Nephron (organoid): ENCODE measurements around the gene AKAP14.
A peak's percentile ranks its signal among the peaks of the same experiment; 100 is the strongest.
"Not testable (repeated sequence)": the region's sequence is repeated elsewhere in the genome, so short reads cannot be mapped to it uniquely, and the experiment has no call there.

Experiments
- H3K27ac Mint-ChIP-seq, 3 experiments: 2 replicates each; pipeline ENCODE4 v1.8.0; 2020; ENCODE audit warnings: mixed read lengths in 3 of 3, mild to moderate bottlenecking in 2 of 3, moderate library complexity in 1 of 3
- H3K27me3 Mint-ChIP-seq: 2 replicates; pipeline ENCODE4 v1.8.0; 2021; ENCODE audit warnings: low read depth, mild to moderate bottlenecking, moderate library complexity, mixed read lengths
- H3K36me3 Mint-ChIP-seq: 2 replicates; pipeline ENCODE4 v1.8.0; 2020; ENCODE audit warnings: low read depth, mixed read lengths
- H3K4me1 Mint-ChIP-seq: 2 replicates; pipeline ENCODE4 v1.8.0; 2020; ENCODE audit warnings: mixed read lengths
- H3K4me3 Mint-ChIP-seq, 3 experiments: 2 replicates each; pipeline ENCODE4 v1.8.0; 2020; ENCODE audit warnings: mild to moderate bottlenecking in 3 of 3, mixed read lengths in 3 of 3, moderate library complexity in 2 of 3
- H3K9me3 Mint-ChIP-seq: 2 replicates; pipeline ENCODE4 v1.8.0; 2020; ENCODE audit warnings: mixed read lengths
- TF ChIP-seq, protein P1 (sequence below), 3 experiments: fragments of 200-600 bp; sonication (generic); IDR thresholded peaks; one replicate each; pipeline ENCODE4 v1.5.0; 2021; ENCODE audit warnings: antibody characterized with exemption in 3 of 3; ENCODE audit not compliant: unreplicated experiment in 3 of 3

Gene AKAP14

DNA sequence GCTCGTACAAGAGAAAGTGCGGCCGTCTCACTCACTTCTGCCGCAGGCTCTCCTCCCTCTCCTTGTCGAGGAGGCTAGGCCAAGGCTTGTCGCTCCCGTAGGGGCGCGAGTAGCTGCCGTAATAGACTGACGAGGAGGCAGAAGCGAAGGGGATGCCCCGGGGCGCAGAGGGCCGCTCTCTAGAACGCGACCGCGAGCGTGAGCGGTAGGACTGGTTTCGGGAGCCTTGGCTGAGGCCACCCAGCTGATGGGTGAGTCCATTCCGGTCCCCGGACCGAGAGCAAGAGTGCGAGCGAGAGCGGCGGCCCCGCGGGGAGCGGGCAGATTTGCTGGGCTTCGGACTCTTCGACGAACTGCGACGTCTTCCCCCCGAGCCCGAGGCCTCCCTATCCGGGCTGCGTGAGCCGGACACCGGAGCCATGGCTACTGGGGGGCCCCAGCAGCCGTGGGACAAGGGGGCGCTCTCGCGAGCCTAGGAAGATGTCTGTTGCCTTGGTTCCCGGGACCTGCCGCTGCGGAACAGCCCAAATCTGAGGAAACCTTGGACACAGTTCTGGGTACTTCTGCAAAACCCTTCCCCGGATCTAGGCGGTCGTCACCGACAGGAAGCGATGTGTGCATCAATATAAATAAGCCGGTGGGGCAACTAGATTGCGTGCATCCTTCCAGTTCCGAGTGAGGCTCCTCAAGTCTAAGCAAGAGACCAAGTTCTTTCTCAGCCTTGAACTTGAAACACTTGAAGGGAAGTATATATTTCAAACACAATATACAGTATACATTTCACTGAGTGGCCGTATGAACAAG is 47.7 kb downstream of the AKAP14 start, which contains the start of gene NKAP:
TSS of gene NKAP (minus strand) at position 567 of the 804 bp plus-strand sequence. CDS start at position 421, 146 bp downstream.
- Mint-ChIP-seq H3K27me3 (no peaks in the 10 kb centered on the region), H3K9me3 (peaks cover 7% of the 10 kb centered on the region), H3K27ac (peak within 1 kb of the TSS; percentile 88 to 99 (median 97)), H3K4me1 (peaks cover 9% of the 10 kb centered on the region), H3K36me3 (peaks cover 8% of the 10 kb centered on the region), H3K4me3 (peak within 1 kb of the TSS; percentile 95 to 96 (median 95))
- TF ChIP-seq, protein P1, sequence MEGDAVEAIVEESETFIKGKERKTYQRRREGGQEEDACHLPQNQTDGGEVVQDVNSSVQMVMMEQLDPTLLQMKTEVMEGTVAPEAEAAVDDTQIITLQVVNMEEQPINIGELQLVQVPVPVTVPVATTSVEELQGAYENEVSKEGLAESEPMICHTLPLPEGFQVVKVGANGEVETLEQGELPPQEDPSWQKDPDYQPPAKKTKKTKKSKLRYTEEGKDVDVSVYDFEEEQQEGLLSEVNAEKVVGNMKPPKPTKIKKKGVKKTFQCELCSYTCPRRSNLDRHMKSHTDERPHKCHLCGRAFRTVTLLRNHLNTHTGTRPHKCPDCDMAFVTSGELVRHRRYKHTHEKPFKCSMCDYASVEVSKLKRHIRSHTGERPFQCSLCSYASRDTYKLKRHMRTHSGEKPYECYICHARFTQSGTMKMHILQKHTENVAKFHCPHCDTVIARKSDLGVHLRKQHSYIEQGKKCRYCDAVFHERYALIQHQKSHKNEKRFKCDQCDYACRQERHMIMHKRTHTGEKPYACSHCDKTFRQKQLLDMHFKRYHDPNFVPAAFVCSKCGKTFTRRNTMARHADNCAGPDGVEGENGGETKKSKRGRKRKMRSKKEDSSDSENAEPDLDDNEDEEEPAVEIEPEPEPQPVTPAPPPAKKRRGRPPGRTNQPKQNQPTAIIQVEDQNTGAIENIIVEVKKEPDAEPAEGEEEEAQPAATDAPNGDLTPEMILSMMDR (IDR thresholded peaks at IDR 0.05; ENCODE audit: unreplicated experiment in 3 of 3) = no peak

DNA sequence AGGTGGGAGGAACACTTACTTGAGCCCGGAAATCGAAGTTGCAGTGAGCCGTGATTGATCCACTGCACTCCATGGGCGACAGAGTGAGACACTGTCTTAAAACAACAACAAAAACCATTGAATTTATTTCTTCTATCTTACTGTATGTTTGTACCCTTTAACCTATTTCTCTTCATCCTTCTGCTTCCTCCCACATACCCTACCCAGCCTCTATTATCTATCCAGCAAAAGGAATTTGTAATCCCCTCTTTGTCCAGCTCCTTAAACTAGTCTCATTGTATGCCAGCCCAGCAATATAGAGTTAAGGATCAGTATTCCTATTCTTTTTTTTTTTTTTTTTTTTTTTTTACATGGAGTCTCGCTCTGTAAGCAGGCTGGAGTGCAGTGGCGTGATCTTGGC is 49.8 kb downstream of the AKAP14 start:
- Mint-ChIP-seq H3K27me3 (peaks cover 4% of the 10 kb centered on the region), H3K36me3 (peaks cover 8% of the 10 kb centered on the region), H3K4me3 (peak overlapping the region; percentile 28 to 64 (median 59)), H3K4me1 (peaks cover 9% of the 10 kb centered on the region), H3K9me3 (peaks cover 7% of the 10 kb centered on the region), H3K27ac (peak overlapping the region in 1 of 3 experiments; percentile 54)
- TF ChIP-seq, protein P1 (IDR thresholded peaks at IDR 0.05; ENCODE audit: unreplicated experiment in 3 of 3) = no peak

DNA sequence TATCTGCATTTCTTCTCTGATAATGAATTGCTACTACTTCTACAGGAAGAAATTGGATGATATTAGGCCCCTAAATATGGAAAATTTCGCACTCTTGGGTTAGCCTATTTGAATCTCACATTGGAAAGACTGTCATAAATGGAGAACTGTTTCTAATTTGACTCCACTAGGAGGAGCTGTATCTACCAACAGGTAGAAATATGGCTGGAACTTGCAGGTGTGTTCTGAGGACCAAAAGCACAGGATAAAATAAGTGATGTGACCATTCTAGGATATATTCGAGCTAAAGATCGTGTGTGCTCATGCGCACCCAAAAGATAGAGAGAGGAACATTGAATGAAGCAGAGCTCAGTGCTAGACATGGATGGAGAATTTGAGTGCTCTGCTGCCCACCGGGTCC is 52.7 kb downstream of the AKAP14 start:
- H3K36me3 Mint-ChIP-seq = no peaks in the 10 kb centered on the region
- peaks cover 5% of the 10 kb centered on the region for H3K4me1 Mint-ChIP-seq

DNA sequence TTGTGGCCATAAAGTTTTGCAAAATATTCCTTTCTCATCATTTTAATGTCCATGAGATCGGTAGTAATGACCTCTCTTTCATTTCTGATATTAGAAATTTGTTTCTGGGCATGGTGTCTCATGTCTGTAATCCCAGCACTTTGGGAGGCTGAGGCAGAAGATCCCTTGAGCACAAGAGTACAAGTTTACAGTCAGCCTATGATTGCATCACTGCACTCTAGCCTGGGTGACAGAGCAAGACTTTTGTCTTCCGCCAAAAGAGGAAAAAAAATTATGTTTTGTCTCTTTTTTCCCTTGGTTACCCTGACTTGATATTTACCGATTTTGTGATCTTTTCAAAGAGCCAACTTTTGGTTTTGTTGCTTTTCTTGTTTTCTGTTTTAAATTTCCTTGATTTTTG is 58.7 kb downstream of the AKAP14 start:
- no peak overlapping the region for H3K27ac Mint-ChIP-seq
- no peaks in the 10 kb centered on the region for H3K36me3 Mint-ChIP-seq
- H3K4me3 Mint-ChIP-seq = no peak overlapping the region
- peaks cover 12% of the 10 kb centered on the region for H3K9me3 Mint-ChIP-seq
- peaks cover 6% of the 10 kb centered on the region for H3K4me1 Mint-ChIP-seq
- TF ChIP-seq, protein P1 (IDR thresholded peaks at IDR 0.05; ENCODE audit: unreplicated experiment in 3 of 3) = no peak
- H3K27me3 Mint-ChIP-seq = peaks cover 12% of the 10 kb centered on the region

More for the DNA sequence above, 52.7 kb downstream of the AKAP14 start:
- TF ChIP-seq, protein P1 (IDR thresholded peaks at IDR 0.05; ENCODE audit: unreplicated experiment in 3 of 3) = no peak
- Mint-ChIP-seq H3K27me3 (peaks cover 4% of the 10 kb centered on the region), H3K9me3 (peaks cover 7% of the 10 kb centered on the region), H3K4me3 (no peak overlapping the region), H3K27ac (no peak overlapping the region)

DNA sequence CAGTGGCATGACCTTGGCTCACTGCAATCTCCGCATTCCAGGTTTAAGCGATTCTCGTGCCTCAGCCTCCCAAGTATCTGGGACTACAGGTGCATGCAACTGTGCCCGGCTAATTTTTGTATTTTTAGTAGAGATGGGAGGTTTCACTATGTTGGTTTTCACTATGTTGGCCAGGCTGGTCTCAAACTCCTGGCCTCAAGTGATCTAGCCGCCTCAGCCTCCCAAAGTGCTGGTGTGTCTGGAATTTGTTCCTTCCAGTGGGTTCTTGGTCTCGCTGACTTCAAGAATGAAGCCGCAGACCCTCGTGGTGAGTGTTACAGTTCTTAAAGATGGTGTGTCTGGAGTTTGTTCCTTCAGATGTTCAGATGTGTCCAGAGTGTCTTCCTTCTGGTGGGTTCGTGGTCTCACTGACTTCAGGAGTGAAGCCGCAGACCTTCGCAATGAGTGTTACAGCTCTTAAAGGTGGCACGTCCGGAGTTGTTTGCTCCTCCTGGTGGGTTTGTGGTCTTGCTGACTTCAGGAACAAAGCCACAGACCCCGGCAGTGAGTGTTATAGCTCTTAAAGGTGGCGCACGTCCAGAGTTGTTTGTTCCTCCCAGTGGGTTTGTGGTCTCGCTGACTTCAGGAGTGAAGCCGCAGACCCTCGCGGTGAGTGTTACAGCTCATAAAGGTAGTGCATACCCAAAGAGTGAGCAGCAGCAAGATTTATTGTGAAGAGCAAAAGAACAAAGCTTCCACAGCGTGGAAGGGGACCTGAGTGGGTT is 60.3 kb downstream of the AKAP14 start:
- H3K27ac Mint-ChIP-seq, H3K4me1 Mint-ChIP-seq, H3K36me3 Mint-ChIP-seq, H3K4me3 Mint-ChIP-seq: not testable (repeated sequence)
- Mint-ChIP-seq H3K27me3 (peaks cover 12% of the 10 kb centered on the region), H3K9me3 (peaks cover 23% of the 10 kb centered on the region)

DNA sequence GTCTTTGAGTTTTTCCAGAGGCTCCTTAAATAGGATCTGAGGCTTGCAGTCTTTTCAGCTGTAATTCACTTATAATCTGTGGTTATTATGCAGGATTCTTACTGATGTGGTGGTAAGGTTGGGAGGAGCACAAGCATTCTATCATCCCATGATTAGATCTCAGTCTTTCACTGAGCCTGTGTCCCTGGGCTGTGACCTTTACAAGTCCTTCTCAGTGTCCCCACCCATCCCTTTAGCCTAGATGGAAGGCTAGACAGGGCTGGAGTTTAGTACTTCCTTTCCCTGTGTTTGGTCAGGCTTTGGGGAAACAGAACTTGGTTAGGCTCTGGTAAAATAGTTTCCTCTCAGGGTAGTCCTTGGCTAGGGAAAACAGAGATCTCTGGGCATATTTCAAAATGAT is 64.9 kb downstream of the AKAP14 start:
- Mint-ChIP-seq H3K27me3 (peaks cover 12% of the 10 kb centered on the region), H3K4me3 (no peak overlapping the region), H3K36me3 (no peaks in the 10 kb centered on the region), H3K27ac (no peak overlapping the region), H3K9me3 (peaks cover 35% of the 10 kb centered on the region), H3K4me1 (no peaks in the 10 kb centered on the region)
- TF ChIP-seq, protein P1 (IDR thresholded peaks at IDR 0.05; ENCODE audit: unreplicated experiment in 3 of 3) = no peak

DNA sequence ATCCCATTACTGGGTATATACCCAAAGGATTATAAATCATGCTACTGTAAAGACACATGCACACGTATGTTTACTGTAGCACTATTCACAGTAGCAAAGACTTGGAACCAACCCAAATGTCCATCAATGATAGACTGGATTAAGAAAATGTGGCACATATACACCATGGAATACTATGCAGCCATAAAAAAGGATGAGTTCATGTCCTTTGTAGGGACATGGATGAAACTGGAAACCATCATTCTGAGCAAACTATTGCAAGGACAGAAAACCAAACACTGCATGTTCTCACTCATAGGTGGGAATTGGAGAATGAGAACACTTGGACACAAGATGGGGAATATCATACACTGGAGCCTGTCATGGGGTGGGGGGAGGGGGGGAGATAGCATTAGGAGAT is 71.1 kb downstream of the AKAP14 start:
- not testable (repeated sequence) for H3K36me3 Mint-ChIP-seq

More for the DNA sequence above, 71.1 kb downstream of the AKAP14 start:
- not testable (repeated sequence) for H3K27me3 Mint-ChIP-seq, H3K27ac Mint-ChIP-seq, H3K4me3 Mint-ChIP-seq, H3K4me1 Mint-ChIP-seq
- peaks cover 18% of the 10 kb centered on the region for H3K9me3 Mint-ChIP-seq
